ENCODE measurements around the gene GORASP2. TPM values are rescaled to one million over a fixed set of nuclear protein-coding genes. Genes with fewer than 3 reads are reported as not detected.

Gene GORASP2
- total RNA-seq, 1 experiment from 2014 or later: 102 TPM

GRCh38 chr2:170896622-170897021, 32.4 kb upstream of the GORASP2 start:
- ChIA-PET CTCF (interaction anchor here (1.7 to 4.0 kb wide), 2 partner anchors 24 to 52 kb away, joined by 4 to 16 read pairs; no protein-coding TSS in a partner anchor), POLR2A (no interaction called here)
- Mint-ChIP-seq H3K4me1 (peaks cover 3% of the 10 kb centered on the region; the same call in 1 of the 2 replicates), H3K9me3 (0 out of 2 replicates have a peak, but pooled peaks cover 4% of the 10 kb centered on the region), H3K27ac (no peak overlapping the region), H3K36me3 (no peaks in the 10 kb centered on the region), H3K4me3 (no peak overlapping the region), H3K27me3 (ENCODE audit: low read depth) (no peaks in the 10 kb centered on the region)
- ATAC-seq: no peak
- no peak for TF ChIP-seq ZBTB43 (CRISPR knock-in tag; IDR thresholded peaks at IDR 0.05)
- no peak for TF ChIP-seq ARID4B (CRISPR knock-in tag; IDR thresholded peaks at IDR 0.05; ENCODE audit: borderline replicate concordance)
- TF ChIP-seq ZNF232 (CRISPR knock-in tag; IDR thresholded peaks at IDR 0.05): no peak
- no peak for DNase-seq (ENCODE audit: low spot score)

- Mint-ChIP-seq H3K27ac (no peak overlapping the region), H3K4me1 (peaks cover 2% of the 10 kb centered on the region; the same call in 1 of the 2 replicates), H3K4me3 (no peak overlapping the region), H3K27me3 (ENCODE audit: low read depth) (no peaks in the 10 kb centered on the region), H3K9me3 (0 out of 2 replicates have a peak, but pooled peaks cover 4% of the 10 kb centered on the region), H3K36me3 (no peaks in the 10 kb centered on the region)
- ChIA-PET CTCF (interaction anchor here (1.7 to 4.0 kb wide), 2 partner anchors 24 to 52 kb away, joined by 4 to 16 read pairs; no protein-coding TSS in a partner anchor), POLR2A (no interaction called here)
- DNase-seq (ENCODE audit: low spot score): no peak
- TF ChIP-seq ETV6 (CRISPR knock-in tag; IDR thresholded peaks at IDR 0.05): no peak
- TF ChIP-seq MAX (CRISPR knock-in tag; IDR thresholded peaks at IDR 0.05): no peak
- TF ChIP-seq CTCF (IDR thresholded peaks at IDR 0.05): no peak
- no peak for TF ChIP-seq E2F5 (CRISPR knock-in tag; IDR thresholded peaks at IDR 0.05)
- TF ChIP-seq ATF6 (CRISPR knock-in tag; IDR thresholded peaks at IDR 0.05): no peak
- TF ChIP-seq ELF4 (CRISPR knock-in tag; IDR thresholded peaks at IDR 0.05; ENCODE audit: low read depth): no peak
- no peak for TF ChIP-seq SMAD4 (CRISPR knock-in tag; IDR thresholded peaks at IDR 0.05)
- TF ChIP-seq IRF2 (CRISPR knock-in tag; IDR thresholded peaks at IDR 0.05; ENCODE audit: borderline replicate concordance, low read depth): no peak
- no peak for TF ChIP-seq NR1H2 (CRISPR knock-in tag; IDR thresholded peaks at IDR 0.05)
- TF ChIP-seq KAT7 (CRISPR knock-in tag; IDR thresholded peaks at IDR 0.05; ENCODE audit: borderline replicate concordance): no peak
- TF ChIP-seq ZNF138 (CRISPR knock-in tag; conservative IDR thresholded peaks at IDR 0.05): no peak
- TF ChIP-seq MXD4 (CRISPR knock-in tag; IDR thresholded peaks at IDR 0.05; ENCODE audit: borderline replicate concordance): no peak
- TF ChIP-seq TCF7 (CRISPR knock-in tag; IDR thresholded peaks at IDR 0.05; ENCODE audit: low read depth): no peak
- ATAC-seq: no peak
These were observed 31.9 kb upstream of the GORASP2 start for GRCh38 chr2:170897108-170897507.

Data from WTC11 (cell line).